ENCODE data around the gene ZNF710. TPM values are rescaled to one million over a fixed set of nuclear protein-coding genes. Genes with fewer than 3 reads are reported as not detected.

ZNF710 gene
- total and polyA plus RNA-seq, 2 donors (not counting 3 experiments of a cell fraction or from before 2014, with no cell fraction given), result 8.9 to 32.4 TPM

DNA sequence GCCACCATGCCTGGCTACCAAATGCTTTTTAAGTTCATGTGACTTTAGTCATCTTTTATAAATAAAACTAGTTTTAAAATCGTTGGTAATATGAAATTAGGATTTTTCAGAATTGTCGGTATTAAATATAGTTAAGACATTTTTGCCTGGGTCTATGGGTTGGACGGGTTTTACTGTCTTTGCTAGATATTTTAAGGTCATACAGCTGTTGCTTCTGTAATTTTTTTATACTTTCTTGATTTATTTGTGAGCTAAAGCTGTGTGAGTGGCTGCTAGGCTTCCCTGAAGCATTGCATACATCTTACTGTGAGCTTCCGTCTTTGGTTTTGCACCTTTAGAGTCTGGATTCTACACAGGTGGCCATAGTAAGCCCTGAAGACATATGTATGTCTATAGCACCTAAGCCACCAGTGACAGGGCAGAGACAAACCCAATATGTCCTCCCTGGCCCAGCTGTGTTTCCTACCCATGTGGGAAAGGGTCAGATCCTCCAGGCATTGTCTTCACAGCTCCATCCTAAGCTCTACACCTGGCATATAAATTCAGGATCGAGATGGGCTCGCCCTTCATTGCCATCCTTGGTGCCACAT, 16.6 kb upstream of the ZNF710 start:
- no peak overlapping the region for H2AFZ ChIP-seq (ENCODE audit: low read depth, low read length)
- H3K9me3 ChIP-seq (replicated peaks; ENCODE audit: control insufficient read depth, insufficient read depth, low read length), result no peaks in the 10 kb centered on the region
- H3K27me3 ChIP-seq (ENCODE audit: control insufficient read depth in 2 of 2, insufficient read depth in 2 of 2, low read length in 2 of 2), result peaks cover 7 to 19% of the 10 kb centered on the region in 2 experiments
- H3K9ac ChIP-seq (replicated peaks; ENCODE audit: extremely low read depth, insufficient read depth, low read length), result no peak overlapping the region
- no peaks in the 10 kb centered on the region for H3K4me1 ChIP-seq (ENCODE audit: control insufficient read depth, extremely low read depth, insufficient read depth, low read length)
- no peaks in the 10 kb centered on the region for H4K20me1 ChIP-seq (replicated peaks; ENCODE audit: control insufficient read depth, extremely low read depth, insufficient read depth, low read length)
- H3K9me1 ChIP-seq (replicated peaks; ENCODE audit: control insufficient read depth, extremely low read depth, insufficient read depth, low read length), result no peaks in the 10 kb centered on the region
- DNase-seq (ENCODE audit: low read depth, low spot score) (no peak), FAIRE-seq (no peak)
- H3K4me2 ChIP-seq (ENCODE audit: insufficient read depth, low read length), result no peak overlapping the region
- no TSS peak for BruUV-seq (replicated peaks)
- intact Hi-C loops (cut with micrococcal nuclease), result no loop called here
- no peaks in the 10 kb centered on the region for H3K79me2 ChIP-seq (ENCODE audit: control insufficient read depth, insufficient read depth, low read length)
- dilution Hi-C loops (cut with MboI; ENCODE audit: extremely low pct_ligation_motif_present, low sequenced_read_pairs), result no loop called here
- CTCF ChIA-PET, result interaction anchor here (0.9 to 1.9 kb wide), 7 partner anchors 10 to 110 kb away, joined by 3 to 7 read pairs (median 4); partner anchors contain the start of gene ARPIN
- H3K36me3 ChIP-seq (ENCODE audit: control insufficient read depth in 2 of 2, extremely low read depth in 1 of 2, insufficient read depth in 2 of 2, low read length in 2 of 2), result no peaks in the 10 kb centered on the region
- POLR2A ChIA-PET, result no interaction called here
- no peak overlapping the region for H3K27ac ChIP-seq (ENCODE audit: insufficient read depth, low read depth, low read length)
- TF ChIP-seq POLR2AphosphoS5 (IDR thresholded peaks at IDR 0.05; ENCODE audit: insufficient read depth, low read depth, low read length) (no peak), POLR2A (IDR thresholded peaks at IDR 0.05; ENCODE audit: low read depth, low read length) (no peak), GATA2 (IDR thresholded peaks at IDR 0.05; ENCODE audit: insufficient read depth, insufficient read length, low read depth, low read length) (no peak), FOS (IDR thresholded peaks at IDR 0.05; ENCODE audit: borderline replicate concordance, insufficient read depth, low read length) (no peak), EZH2 (IDR thresholded peaks at IDR 0.05; ENCODE audit: borderline replicate concordance, low read depth, low read length, severe bottlenecking) (no peak), JUN (IDR thresholded peaks at IDR 0.05; ENCODE audit: borderline replicate concordance, insufficient read depth, insufficient read length, low read depth) (no peak), MYC (IDR thresholded peaks at IDR 0.05; ENCODE audit: low read depth, low read length) (no peak)
- TF ChIP-seq, protein P1, sequence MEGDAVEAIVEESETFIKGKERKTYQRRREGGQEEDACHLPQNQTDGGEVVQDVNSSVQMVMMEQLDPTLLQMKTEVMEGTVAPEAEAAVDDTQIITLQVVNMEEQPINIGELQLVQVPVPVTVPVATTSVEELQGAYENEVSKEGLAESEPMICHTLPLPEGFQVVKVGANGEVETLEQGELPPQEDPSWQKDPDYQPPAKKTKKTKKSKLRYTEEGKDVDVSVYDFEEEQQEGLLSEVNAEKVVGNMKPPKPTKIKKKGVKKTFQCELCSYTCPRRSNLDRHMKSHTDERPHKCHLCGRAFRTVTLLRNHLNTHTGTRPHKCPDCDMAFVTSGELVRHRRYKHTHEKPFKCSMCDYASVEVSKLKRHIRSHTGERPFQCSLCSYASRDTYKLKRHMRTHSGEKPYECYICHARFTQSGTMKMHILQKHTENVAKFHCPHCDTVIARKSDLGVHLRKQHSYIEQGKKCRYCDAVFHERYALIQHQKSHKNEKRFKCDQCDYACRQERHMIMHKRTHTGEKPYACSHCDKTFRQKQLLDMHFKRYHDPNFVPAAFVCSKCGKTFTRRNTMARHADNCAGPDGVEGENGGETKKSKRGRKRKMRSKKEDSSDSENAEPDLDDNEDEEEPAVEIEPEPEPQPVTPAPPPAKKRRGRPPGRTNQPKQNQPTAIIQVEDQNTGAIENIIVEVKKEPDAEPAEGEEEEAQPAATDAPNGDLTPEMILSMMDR (IDR thresholded peaks at IDR 0.05; ENCODE audit: extremely low read depth in 1 of 2, insufficient read depth in 1 of 2, low read depth in 1 of 2, low read length in 2 of 2), result no peak
- TF ChIP-seq, protein P2, sequence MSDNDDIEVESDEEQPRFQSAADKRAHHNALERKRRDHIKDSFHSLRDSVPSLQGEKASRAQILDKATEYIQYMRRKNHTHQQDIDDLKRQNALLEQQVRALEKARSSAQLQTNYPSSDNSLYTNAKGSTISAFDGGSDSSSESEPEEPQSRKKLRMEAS (IDR thresholded peaks at IDR 0.05; ENCODE audit: insufficient read depth, insufficient read length), result no peak
- H3K4me3 ChIP-seq (replicated peaks in 1 of 3; ENCODE audit: insufficient read depth in 1 of 3, low read depth in 1 of 3, low read length in 3 of 3), result no peak overlapping the region
